Measurements from ENCODE around the gene PLAAT4.
"Not testable (repeated sequence)": the region's sequence is repeated elsewhere in the genome, so short reads cannot be mapped to it uniquely, and the experiment has no call there.

Gene PLAAT4

GRCh38 chr11:63537293-63538101, 889 bp downstream of the PLAAT4 start:
- H3K36me3 ChIP-seq (replicated peaks): no peaks in the 10 kb centered on the region
- H3K27me3 ChIP-seq (ENCODE audit: low read depth): no peaks in the 10 kb centered on the region
- H3K4me3 ChIP-seq: no peak overlapping the region
- H3K4me1 ChIP-seq: peaks cover 31% of the 10 kb centered on the region
- in situ Hi-C loops (cut with MboI; ENCODE audit: low sequenced_read_pairs): no loop called here
- H3K9me3 ChIP-seq: no peaks in the 10 kb centered on the region
- DNase-seq (ENCODE audit: low spot score in 2 of 2): no peak

DNA sequence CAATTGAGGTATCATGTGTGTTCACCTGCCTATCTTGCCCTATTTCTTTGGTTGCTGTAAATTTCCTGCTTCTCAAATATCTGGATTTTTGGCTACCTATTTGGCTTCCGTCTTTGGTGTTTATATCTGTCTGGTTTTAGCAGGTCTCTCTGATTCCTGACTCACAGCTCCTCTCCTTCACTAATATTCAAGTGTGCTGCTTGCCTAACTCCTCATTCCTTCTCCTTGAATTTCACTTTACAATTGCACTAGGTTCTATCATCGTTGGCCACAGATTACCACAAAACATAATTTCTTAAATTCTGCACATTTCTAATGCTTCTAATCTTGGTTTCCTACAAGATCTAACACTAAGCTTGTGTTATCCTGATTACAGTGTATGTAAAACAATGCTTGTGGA, 5.9 kb downstream of the PLAAT4 start:
- H3K4me1 ChIP-seq; DNase-seq (ENCODE audit: low spot score in 2 of 2); in situ Hi-C loops (cut with MboI; ENCODE audit: low sequenced_read_pairs); H3K27me3 ChIP-seq (ENCODE audit: low read depth); H3K9me3 ChIP-seq; H3K4me3 ChIP-seq; H3K36me3 ChIP-seq (replicated peaks): not testable (repeated sequence)

- Histone ChIP-seq H3K4me1 (peaks cover 5% of the 10 kb centered on the region), H3K27me3 (ENCODE audit: low read depth) (no peaks in the 10 kb centered on the region), H3K4me3 (no peak overlapping the region), H3K36me3 (replicated peaks) (no peaks in the 10 kb centered on the region), H3K9me3 (no peaks in the 10 kb centered on the region; the same call in 1 of the 2 replicates)
- in situ Hi-C loops (cut with MboI; ENCODE audit: low sequenced_read_pairs): no loop called here
- DNase-seq (ENCODE audit: low spot score in 2 of 2): no peak
These were observed 7.1 kb downstream of the PLAAT4 start for GRCh38 chr11:63543711-63544110.

GRCh38 chr11:63547061-63547460, 10.5 kb downstream of the PLAAT4 start:
- Histone ChIP-seq H3K27me3 (ENCODE audit: low read depth) (no peaks in the 10 kb centered on the region), H3K4me3 (no peak overlapping the region), H3K36me3 (replicated peaks) (no peaks in the 10 kb centered on the region), H3K4me1 (no peaks in the 10 kb centered on the region), H3K9me3 (no peaks in the 10 kb centered on the region; the same call in 1 of the 2 replicates)
- in situ Hi-C loops (cut with MboI; ENCODE audit: low sequenced_read_pairs): no loop called here
- no peak for DNase-seq (ENCODE audit: low spot score in 2 of 2)

DNA sequence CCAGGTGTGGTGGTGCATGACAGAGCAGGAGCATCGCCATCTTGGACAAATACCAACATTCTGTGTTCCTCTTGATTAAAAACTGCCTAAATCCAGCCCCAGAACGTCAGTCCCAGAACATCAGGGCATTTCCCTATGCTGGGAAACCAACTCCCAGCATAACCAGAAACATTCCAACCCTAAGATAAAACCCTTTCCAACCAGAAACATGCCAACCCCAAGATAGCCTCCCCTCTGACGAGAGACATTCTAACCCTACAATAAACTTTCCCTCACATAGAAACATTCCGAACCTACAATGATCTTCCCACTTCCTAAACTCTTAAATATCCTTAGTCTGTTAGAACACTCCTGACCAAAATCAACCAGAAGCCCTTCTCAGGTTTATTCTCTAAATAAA, 11.6 kb downstream of the PLAAT4 start:
- no peaks in the 10 kb centered on the region for H3K27me3 ChIP-seq (ENCODE audit: low read depth)
- H3K9me3 ChIP-seq: no peaks in the 10 kb centered on the region; the same call in 1 of the 2 replicates
- no peaks in the 10 kb centered on the region for H3K36me3 ChIP-seq (replicated peaks)
- no peak for DNase-seq (ENCODE audit: low spot score in 2 of 2)
- in situ Hi-C loops (cut with MboI; ENCODE audit: low sequenced_read_pairs): no loop called here
- no peak overlapping the region for H3K4me3 ChIP-seq
- H3K4me1 ChIP-seq: no peaks in the 10 kb centered on the region

DNA sequence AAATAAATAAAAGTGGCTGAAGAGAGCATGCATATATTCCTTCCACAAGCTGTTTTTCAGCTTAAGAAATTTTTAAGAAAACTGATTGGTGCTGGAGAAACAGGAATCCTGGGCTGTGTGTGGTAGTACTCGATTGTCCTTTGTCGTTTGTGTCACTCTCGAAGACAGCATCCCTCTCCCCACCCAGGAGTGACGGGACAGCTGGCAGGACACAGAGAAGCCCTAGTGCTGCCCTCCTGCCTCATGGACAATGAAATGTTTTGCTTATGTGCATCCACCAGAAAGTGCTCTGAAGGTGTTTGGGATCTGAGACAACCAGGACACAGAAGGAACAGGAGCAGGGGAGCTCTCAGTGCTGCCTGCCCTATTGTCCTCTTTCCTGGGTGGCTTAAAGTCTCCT, 12.8 kb downstream of the PLAAT4 start:
- Histone ChIP-seq H3K9me3 (no peaks in the 10 kb centered on the region; the same call in 1 of the 2 replicates), H3K36me3 (replicated peaks) (no peaks in the 10 kb centered on the region), H3K27me3 (ENCODE audit: low read depth) (no peaks in the 10 kb centered on the region), H3K4me3 (no peak overlapping the region), H3K4me1 (no peaks in the 10 kb centered on the region)
- DNase-seq (ENCODE audit: low spot score in 2 of 2): no peak
- in situ Hi-C loops (cut with MboI; ENCODE audit: low sequenced_read_pairs): no loop called here

GRCh38 chr11:63550156-63550700, 13.6 kb downstream of the PLAAT4 start:
- DNase-seq (ENCODE audit: low spot score in 2 of 2); H3K36me3 ChIP-seq (replicated peaks); in situ Hi-C loops (cut with MboI; ENCODE audit: low sequenced_read_pairs); H3K9me3 ChIP-seq; H3K27me3 ChIP-seq (ENCODE audit: low read depth); H3K4me1 ChIP-seq; H3K4me3 ChIP-seq: not testable (repeated sequence)

- in situ Hi-C loops (cut with MboI; ENCODE audit: low sequenced_read_pairs): no loop called here
- H3K4me3 ChIP-seq: no peak overlapping the region
- no peak for DNase-seq (ENCODE audit: low spot score in 2 of 2)
These were observed 14.7 kb downstream of the PLAAT4 start for GRCh38 chr11:63551091-63551888.

GRCh38 chr11:63551889-63552266, 15.3 kb downstream of the PLAAT4 start:
- in situ Hi-C loops (cut with MboI; ENCODE audit: low sequenced_read_pairs): no loop called here
- DNase-seq (ENCODE audit: low spot score in 2 of 2): no peak
- no peaks in the 10 kb centered on the region for H3K36me3 ChIP-seq (replicated peaks)
- H3K4me3 ChIP-seq: no peak overlapping the region
- no peaks in the 10 kb centered on the region for H3K27me3 ChIP-seq (ENCODE audit: low read depth)
- H3K9me3 ChIP-seq: no peaks in the 10 kb centered on the region
- H3K4me1 ChIP-seq: peaks cover 16% of the 10 kb centered on the region

More at GRCh38 chr11:63551091-63551888, 14.7 kb downstream of the PLAAT4 start:
- H3K4me1 ChIP-seq: peaks cover 11% of the 10 kb centered on the region
- H3K9me3 ChIP-seq: no peaks in the 10 kb centered on the region; the same call in 1 of the 2 replicates
- H3K36me3 ChIP-seq (replicated peaks): no peaks in the 10 kb centered on the region
- H3K27me3 ChIP-seq (ENCODE audit: low read depth): no peaks in the 10 kb centered on the region

DNA sequence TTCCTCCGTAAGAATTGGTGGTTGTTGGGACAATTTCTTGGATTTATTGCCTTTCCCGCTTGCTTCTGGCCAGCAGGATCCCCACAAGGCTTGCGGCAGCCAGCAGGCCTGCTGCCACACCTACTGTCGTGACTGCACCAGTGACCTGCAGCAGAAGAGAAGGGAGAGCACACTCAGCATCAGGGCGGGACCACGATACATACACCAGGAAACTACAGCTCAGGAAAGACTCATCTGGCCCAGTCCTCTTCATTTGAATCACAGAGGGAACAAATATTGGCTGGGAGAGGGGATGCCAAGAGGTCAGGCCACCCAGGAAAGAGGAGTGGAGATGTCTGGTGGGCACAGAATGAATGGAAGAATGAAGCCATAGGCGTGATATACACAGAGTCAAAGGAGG, 16.3 kb downstream of the PLAAT4 start:
- in situ Hi-C loops (cut with MboI; ENCODE audit: low sequenced_read_pairs): no loop called here
- DNase-seq (ENCODE audit: low spot score in 2 of 2): no peak
- H3K27me3 ChIP-seq (ENCODE audit: low read depth): no peaks in the 10 kb centered on the region
- H3K36me3 ChIP-seq (replicated peaks): no peaks in the 10 kb centered on the region
- peaks cover 21% of the 10 kb centered on the region for H3K4me1 ChIP-seq
- H3K4me3 ChIP-seq: no peak overlapping the region
- H3K9me3 ChIP-seq: no peaks in the 10 kb centered on the region

- H3K27me3 ChIP-seq (ENCODE audit: low read depth): no peaks in the 10 kb centered on the region
- H3K4me1 ChIP-seq: peaks cover 21% of the 10 kb centered on the region
- DNase-seq (ENCODE audit: low spot score in 2 of 2): peak in 1 of 2 experiments; percentile 4
- in situ Hi-C loops (cut with MboI; ENCODE audit: low sequenced_read_pairs): no loop called here
- H3K36me3 ChIP-seq (replicated peaks): no peaks in the 10 kb centered on the region
- H3K4me3 ChIP-seq: no peak overlapping the region
- H3K9me3 ChIP-seq: no peaks in the 10 kb centered on the region
These were observed 17.2 kb downstream of the PLAAT4 start for GRCh38 chr11:63553759-63554158.

- Histone ChIP-seq H3K27me3 (ENCODE audit: low read depth) (no peaks in the 10 kb centered on the region), H3K4me3 (no peak overlapping the region), H3K36me3 (replicated peaks) (no peaks in the 10 kb centered on the region), H3K9me3 (no peaks in the 10 kb centered on the region), H3K4me1 (peaks cover 21% of the 10 kb centered on the region)
- in situ Hi-C loops (cut with MboI; ENCODE audit: low sequenced_read_pairs): no loop called here
- DNase-seq (ENCODE audit: low spot score in 2 of 2): peak; percentile 37 to 47
These were observed 18.2 kb downstream of the PLAAT4 start for GRCh38 chr11:63554877-63555223.

DNA sequence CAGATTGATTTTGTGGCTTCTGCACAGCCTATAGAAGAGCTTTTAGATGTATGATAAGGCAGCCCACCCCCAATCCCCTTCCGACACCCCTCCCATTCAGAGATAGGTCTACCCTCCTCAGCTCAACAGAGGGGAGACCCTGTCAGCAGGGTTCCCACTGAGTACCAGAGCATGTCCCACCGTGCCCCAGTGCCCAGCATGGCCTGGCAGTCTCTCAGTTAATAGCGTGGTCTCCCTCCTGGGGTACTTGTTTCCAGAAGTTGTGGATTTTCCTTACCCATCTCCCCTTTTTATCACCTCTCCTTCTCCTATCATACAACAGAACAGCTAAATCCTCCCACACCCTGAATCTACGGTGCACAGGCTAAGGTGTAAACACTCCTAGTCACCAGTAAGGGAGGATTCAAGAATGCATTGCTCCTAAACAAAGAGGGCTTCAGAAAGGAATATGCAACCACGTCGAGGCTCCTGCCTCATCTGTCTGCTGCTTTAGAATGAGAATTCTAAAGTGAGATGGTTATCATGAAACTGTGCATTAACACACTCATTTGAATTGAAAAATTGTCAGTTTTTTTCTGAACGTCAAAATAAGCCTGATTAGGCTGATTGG, 19.9 kb downstream of the PLAAT4 start:
- no peak overlapping the region for H3K4me3 ChIP-seq
- in situ Hi-C loops (cut with MboI; ENCODE audit: low sequenced_read_pairs): no loop called here

GRCh38 chr11:63557570-63557969, 21.0 kb downstream of the PLAAT4 start:
- H3K4me3 ChIP-seq: no peak overlapping the region
- in situ Hi-C loops (cut with MboI; ENCODE audit: low sequenced_read_pairs): no loop called here
- H3K9me3 ChIP-seq: no peaks in the 10 kb centered on the region
- H3K36me3 ChIP-seq (replicated peaks): no peaks in the 10 kb centered on the region
- peaks cover 21% of the 10 kb centered on the region for H3K4me1 ChIP-seq
- DNase-seq (ENCODE audit: low spot score in 2 of 2): no peak
- H3K27me3 ChIP-seq (ENCODE audit: low read depth): no peaks in the 10 kb centered on the region

More for the DNA sequence above, 19.9 kb downstream of the PLAAT4 start:
- DNase-seq (ENCODE audit: low spot score in 2 of 2): peak; percentile 41 to 50
- Histone ChIP-seq H3K36me3 (replicated peaks) (no peaks in the 10 kb centered on the region), H3K27me3 (ENCODE audit: low read depth) (no peaks in the 10 kb centered on the region), H3K4me1 (peaks cover 21% of the 10 kb centered on the region), H3K9me3 (no peaks in the 10 kb centered on the region)

Data from HAP-1 (cell line).